Measurements from ENCODE around the gene PAXX.

The PAXX gene

DNA sequence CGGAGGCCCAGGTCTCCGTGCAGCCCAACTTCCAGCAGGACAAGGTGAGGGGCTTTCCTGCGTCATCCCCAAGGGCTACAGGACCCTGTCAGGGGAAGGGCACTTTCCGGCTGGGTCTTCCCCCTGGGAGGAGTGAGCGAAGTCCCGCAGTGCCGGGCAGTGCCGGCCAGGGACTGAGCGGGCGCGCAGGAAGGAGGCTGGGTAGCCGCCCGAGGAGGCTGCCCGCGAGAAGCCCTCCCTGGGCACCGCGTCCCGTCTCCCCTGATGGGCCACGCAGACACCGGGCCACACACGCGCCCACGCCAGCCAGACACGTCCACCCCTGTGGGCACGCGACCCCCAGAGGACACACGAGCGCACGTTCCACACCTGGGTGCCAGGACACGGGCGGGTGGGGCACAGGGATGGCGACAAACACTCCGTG is 14.6 kb upstream of the PAXX start:
- no peak for DNase-seq (ENCODE audit: low spot score)
- TF ChIP-seq, protein P1, sequence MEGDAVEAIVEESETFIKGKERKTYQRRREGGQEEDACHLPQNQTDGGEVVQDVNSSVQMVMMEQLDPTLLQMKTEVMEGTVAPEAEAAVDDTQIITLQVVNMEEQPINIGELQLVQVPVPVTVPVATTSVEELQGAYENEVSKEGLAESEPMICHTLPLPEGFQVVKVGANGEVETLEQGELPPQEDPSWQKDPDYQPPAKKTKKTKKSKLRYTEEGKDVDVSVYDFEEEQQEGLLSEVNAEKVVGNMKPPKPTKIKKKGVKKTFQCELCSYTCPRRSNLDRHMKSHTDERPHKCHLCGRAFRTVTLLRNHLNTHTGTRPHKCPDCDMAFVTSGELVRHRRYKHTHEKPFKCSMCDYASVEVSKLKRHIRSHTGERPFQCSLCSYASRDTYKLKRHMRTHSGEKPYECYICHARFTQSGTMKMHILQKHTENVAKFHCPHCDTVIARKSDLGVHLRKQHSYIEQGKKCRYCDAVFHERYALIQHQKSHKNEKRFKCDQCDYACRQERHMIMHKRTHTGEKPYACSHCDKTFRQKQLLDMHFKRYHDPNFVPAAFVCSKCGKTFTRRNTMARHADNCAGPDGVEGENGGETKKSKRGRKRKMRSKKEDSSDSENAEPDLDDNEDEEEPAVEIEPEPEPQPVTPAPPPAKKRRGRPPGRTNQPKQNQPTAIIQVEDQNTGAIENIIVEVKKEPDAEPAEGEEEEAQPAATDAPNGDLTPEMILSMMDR (IDR thresholded peaks at IDR 0.05; ENCODE audit: extremely low read depth, missing control alignments) = no peak

DNA sequence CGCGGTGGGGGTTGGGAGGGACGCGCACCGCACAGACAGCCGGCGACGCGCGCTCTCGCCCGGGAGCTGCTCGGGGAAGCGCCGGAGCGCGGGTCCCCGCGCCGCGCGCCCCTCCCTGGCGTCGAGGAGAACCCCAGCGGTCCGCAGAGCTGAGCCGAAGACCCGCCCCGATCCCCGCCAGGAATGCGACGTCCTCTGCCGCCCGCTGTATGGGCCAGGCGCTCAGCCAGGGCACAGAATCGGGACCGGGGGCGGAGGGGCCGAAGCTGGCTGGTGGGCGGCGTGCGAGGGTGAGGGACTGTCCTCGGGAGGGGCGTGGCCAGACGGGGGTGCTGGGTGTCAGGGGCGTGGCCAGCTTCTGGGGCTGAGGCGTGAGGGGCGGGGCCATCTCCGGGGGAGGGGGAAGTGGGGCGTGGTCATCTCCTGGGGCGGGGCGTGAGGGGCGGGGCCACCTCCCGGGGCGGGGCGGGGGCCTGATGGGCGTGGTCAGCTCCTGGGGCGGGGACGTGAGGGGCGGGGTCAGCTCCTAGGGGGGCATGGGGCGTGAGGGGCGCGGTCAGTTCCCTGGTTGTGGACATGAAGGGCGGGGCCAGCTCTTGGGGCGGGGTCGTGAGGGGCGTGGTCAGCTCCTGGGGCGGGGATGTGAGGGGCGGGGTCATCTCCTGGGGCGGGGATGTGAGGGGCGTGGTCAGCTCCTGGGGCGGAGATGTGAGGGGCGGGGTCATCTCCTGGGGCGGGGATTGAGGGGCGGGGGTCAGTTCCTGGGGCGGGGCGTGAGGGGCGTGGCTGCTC is 14.0 kb upstream of the PAXX start:
- TF ChIP-seq, protein P1 (IDR thresholded peaks at IDR 0.05; ENCODE audit: extremely low read depth, missing control alignments) = no peak
- DNase-seq (ENCODE audit: low spot score) = peak; percentile 88

DNA sequence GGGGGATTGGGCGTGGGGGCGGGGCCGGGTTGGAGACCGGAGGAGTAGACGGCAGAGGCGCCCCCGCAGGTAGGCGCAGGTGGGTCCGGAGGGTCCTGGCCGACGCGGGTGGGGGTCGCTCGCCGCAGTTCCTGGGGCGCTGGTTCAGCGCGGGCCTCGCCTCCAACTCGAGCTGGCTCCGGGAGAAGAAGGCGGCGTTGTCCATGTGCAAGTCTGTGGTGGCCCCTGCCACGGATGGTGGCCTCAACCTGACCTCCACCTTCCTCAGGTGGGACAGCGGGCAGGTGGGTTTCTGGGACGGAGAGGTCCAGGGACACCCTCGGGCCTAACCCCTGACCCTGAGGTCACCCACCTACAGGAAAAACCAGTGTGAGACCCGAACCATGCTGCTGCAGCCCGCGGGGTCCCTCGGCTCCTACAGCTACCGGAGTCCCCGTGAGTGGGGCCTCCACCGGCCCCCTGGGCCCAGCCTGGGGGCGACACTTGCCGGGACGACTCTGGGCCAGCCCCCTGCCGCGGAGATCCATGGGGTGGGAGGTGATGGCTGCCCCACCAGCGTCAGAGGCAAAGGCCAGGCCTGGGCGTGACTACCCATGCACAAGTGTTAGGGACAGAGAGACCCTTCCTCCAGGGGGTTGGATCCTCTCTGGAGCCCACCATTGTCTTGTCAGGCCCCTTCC is 13.2 kb upstream of the PAXX start:
- TF ChIP-seq, protein P1 (IDR thresholded peaks at IDR 0.05; ENCODE audit: extremely low read depth, missing control alignments) = no peak
- DNase-seq (ENCODE audit: low spot score) = no peak

DNA sequence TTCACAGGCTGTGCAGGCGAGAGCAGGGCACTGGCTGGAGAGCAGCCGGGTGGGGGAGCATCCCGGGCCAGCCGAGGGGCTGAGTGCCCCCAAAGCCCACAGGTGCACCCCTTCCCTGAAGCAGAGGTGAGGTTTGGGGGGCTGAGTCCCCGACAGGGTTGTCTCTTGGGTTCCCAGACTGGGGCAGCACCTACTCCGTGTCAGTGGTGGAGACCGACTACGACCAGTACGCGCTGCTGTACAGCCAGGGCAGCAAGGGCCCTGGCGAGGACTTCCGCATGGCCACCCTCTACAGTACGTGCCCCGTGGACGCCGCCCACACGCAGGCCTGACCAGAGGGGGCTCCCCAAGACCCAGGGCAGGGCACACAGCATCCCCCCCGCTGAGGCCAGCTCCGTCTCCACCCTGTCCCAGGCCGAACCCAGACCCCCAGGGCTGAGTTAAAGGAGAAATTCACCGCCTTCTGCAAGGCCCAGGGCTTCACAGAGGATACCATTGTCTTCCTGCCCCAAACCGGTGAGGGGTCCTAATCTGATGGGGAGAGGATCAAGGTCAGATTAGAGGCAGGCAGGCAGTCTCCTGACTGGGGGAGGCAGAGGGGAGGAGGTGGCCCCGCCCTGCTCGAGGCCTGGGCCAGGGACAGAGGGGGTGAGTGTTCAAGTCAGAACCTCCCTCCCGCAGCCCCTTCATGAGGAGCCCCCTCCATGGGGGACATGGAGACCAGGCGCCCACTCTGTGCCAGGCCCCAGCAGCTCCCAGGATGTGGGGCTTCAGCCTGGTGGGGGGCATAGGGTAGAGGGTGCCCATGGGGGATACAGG is 12.2 kb upstream of the PAXX start:
- TF ChIP-seq, protein P1 (IDR thresholded peaks at IDR 0.05; ENCODE audit: extremely low read depth, missing control alignments) = no peak
- DNase-seq (ENCODE audit: low spot score) = no peak

DNA sequence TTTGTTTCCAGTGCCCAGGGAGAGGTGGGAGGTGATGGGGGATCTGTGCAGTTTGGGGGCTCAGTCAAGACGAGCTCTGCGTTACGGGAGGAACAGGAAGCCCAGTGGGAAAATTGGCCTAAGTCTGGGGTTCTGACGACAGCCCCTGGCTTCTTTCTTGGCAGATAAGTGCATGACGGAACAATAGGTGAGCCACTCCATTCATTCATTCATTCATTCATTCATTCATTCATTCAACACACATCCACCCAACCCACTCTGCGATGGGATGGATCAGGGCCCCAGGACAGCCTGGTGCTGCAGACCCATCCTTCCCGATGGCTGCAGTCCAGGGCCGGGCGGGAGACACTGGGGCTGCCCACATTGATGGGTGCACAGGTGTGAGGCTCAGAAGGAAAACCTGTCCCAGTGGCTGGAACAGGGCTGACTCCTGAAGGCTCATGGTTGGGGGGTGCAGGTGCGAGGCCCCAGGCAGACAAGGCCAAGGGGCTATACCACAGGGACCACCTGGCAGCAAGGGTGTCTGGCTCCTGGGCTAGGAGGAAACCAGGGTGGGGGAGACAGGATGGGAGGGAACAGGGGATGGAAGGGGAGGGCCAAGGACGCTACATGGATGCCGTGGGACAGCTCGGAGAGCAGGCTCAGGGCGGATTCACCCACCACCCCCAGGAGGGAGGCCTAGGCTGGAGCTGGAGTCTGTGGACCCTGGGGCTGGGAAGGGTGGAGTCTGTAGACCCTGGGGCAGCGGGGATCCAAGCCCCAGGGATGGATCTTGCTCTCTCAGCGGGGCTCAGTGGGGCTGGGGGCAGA is 11.3 kb upstream of the PAXX start:
- DNase-seq (ENCODE audit: low spot score) = no peak
- TF ChIP-seq, protein P1 (IDR thresholded peaks at IDR 0.05; ENCODE audit: extremely low read depth, missing control alignments) = no peak

DNA sequence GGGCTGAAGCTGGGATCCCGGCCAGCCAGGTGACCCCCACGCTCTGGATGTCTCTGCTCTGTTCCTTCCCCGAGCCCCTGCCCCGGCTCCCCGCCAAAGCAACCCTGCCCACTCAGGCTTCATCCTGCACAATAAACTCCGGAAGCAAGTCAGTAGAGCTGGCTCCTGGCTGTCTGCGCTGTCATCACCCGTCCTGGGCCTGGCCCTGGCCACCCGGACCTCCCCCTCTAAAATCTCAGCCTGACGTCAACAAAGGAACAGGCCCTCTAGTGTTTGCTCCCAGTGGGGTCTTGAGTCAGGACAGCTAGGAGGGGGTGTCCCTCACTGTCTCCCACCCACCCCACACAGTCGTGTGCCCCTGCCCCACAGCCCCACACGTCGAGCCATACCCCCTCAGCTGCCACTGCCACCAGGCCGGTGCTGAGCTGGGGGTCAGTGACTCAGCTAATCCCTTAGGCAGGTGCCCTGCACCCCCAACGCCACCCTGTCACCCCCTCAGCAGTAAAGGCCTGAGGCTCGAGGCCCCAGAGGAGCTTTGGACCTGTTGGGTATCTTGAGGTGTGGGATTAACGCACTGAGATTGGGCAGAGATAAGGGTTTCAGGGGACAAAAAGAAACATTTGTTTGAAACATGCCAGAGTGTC is 10.5 kb upstream of the PAXX start:
- DNase-seq (ENCODE audit: low spot score) = no peak
- TF ChIP-seq, protein P1 (IDR thresholded peaks at IDR 0.05; ENCODE audit: extremely low read depth, missing control alignments) = no peak
